K562 (cell line): Measurements from ENCODE around the gene MYO5C. TPM values are rescaled to one million over a fixed set of nuclear protein-coding genes. Genes with fewer than 3 reads are reported as not detected.

Experiments used
- BCL6 ChIP-seq: fragments of 250-450 bp; sonication (Bioruptor Pico); IDR thresholded peaks from 2 replicates; pipeline ENCODE4 v1.4.0; 2020
- CHD7 ChIP-seq: fragments of 200-600 bp; sonication (generic); IDR thresholded peaks from one replicate; pipeline ENCODE4 v1.6.1; 2012; ENCODE audit warnings: mild to moderate bottlenecking, low read depth, low read length, inconsistent platforms
- HNRNPUL1 ChIP-seq: fragments of 200-400 bp; formaldehyde crosslinking; IDR thresholded peaks from 2 replicates; pipeline ENCODE4 v1.6.1; 2017; ENCODE audit warnings: low read length
- MGA ChIP-seq: fragments of 450-650 bp; IDR thresholded peaks from 2 replicates; pipeline ENCODE4 v1.6.1; 2016; ENCODE audit warnings: mild to moderate bottlenecking, moderate library complexity
- polyA plus RNA-seq, 8 experiments: library from polyadenylated mRNA; depleted of rRNA in 4 of 8; stranded (reverse) in 5 of 8; unstranded in 3 of 8; fragments of >200 nt; fragmentation: Nextera tagmentation in 2 of 8; fragmentation: Illumina TruSeq in 1 of 8; extraction: Ambion mirVana in 2 of 8; extraction: Trizol in 1 of 8; gene quantifications; 2 replicates each; pipeline versions ENCODE4 v1.2.1 to v1.2.3, GENCODE V29; 2011 to 2014; ENCODE audit warnings: inconsistent platforms in 1 of 8, missing spikeins in 1 of 8
- total RNA-seq, 7 experiments: library from RNA; depleted of rRNA in 6 of 7; stranded (reverse); fragments of >200 nt in 6 of 7; fragmentation: Illumina TruSeq in 2 of 7; extraction: Trizol in 2 of 7; gene quantifications; 2 replicates each; pipeline versions ENCODE4 v1.2.1 to v1.2.3, GENCODE V29; 2011 to 2021; ENCODE audit warnings: low replicate concordance in 1 of 7

Gene MYO5C
- total and polyA plus RNA-seq, 9 of the 15 experiments (the other 6 are each of a cell fraction or from before 2014, with no cell fraction given), result 0.01 to 0.24 TPM; not detected in 7

- no peak for TF ChIP-seq CHD7
- TF ChIP-seq BCL6 (CRISPR knock-in tag), result no peak
- no peak for TF ChIP-seq HNRNPUL1
- TF ChIP-seq MGA, result no peak
Measured at GRCh38 chr15:52220251-52220650, 75.4 kb downstream of the MYO5C start (continued).
